Fibroblast of the aortic adventitia (primary cell): ENCODE measurements around the gene EXOSC2. TPM values are rescaled to one million over a fixed set of nuclear protein-coding genes. Genes with fewer than 3 reads are reported as not detected.

Experiments
- DNase-seq: peaks from one replicate; pipeline ENCODE4 v3.0.0-alpha.2; 2010; ENCODE audit warnings: low read depth
- H3K4me3 ChIP-seq: 2 replicates; pipeline ENCODE4 v1.5.1; 2011; ENCODE audit warnings: low read depth, mild to moderate bottlenecking, control low read depth, low read length, moderate library complexity
- total RNA-seq: library from RNA; depleted of rRNA; stranded (reverse); fragments of >200 nt; gene quantifications from 2 replicates; pipeline ENCODE4 v1.2.3, GENCODE V29; 2012; ENCODE audit warnings: low replicate concordance
- TF ChIP-seq, protein P1 (sequence below): IDR thresholded peaks from 2 replicates; pipeline ENCODE4 v1.5.1; 2011; ENCODE audit warnings: mild to moderate bottlenecking, low read length, control low read depth, inconsistent platforms; ENCODE audit not compliant: insufficient read depth

EXOSC2 gene
- total RNA-seq, 1 donor, result 31.5 TPM

DNA sequence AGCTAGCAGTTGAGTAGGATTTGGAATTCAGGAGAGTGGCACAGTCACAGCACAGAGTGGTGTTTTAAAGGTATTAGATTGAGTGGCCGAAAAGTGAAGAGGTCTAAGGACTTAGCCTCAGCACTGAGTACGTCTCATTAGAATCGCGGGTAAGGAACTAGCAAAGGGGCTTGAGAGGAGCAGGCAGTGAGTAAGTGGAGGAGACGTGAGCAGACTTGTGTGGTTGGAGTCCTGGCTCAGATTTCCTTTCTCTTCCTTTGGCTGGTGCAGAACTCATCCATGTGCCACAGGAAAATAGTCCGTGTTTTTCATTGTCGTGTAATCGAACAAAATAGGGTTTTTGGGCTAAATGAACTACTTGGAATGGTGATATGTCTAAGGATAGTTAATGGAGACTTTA, 3.4 kb downstream of the EXOSC2 start:
- no peak overlapping the region for H3K4me3 ChIP-seq
- TF ChIP-seq, protein P1, sequence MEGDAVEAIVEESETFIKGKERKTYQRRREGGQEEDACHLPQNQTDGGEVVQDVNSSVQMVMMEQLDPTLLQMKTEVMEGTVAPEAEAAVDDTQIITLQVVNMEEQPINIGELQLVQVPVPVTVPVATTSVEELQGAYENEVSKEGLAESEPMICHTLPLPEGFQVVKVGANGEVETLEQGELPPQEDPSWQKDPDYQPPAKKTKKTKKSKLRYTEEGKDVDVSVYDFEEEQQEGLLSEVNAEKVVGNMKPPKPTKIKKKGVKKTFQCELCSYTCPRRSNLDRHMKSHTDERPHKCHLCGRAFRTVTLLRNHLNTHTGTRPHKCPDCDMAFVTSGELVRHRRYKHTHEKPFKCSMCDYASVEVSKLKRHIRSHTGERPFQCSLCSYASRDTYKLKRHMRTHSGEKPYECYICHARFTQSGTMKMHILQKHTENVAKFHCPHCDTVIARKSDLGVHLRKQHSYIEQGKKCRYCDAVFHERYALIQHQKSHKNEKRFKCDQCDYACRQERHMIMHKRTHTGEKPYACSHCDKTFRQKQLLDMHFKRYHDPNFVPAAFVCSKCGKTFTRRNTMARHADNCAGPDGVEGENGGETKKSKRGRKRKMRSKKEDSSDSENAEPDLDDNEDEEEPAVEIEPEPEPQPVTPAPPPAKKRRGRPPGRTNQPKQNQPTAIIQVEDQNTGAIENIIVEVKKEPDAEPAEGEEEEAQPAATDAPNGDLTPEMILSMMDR, result no peak

DNA sequence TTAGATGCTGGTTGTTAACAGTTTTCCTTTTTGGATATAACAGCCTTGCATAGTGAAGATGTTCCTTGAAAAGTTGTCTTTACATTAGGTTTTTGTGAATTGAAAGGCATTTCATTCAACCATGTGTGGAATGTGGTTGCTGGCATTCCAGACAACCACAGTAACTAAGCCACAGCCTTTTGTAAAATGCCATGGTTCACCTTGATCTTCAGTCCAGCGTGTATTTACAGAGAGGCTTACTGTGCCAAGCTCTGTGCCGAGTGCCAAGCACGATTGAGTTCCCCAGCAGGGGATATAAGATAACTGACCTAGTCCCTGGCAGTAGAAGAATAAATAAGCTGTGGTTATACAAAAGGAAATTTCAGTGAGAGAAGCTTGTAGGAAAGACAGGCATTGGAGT, 4.9 kb downstream of the EXOSC2 start:
- DNase-seq, result peak; percentile 58
- TF ChIP-seq, protein P1, result no peak
- no peak overlapping the region for H3K4me3 ChIP-seq

More for the DNA sequence above, 3.4 kb downstream of the EXOSC2 start:
- DNase-seq, result no peak

DNA sequence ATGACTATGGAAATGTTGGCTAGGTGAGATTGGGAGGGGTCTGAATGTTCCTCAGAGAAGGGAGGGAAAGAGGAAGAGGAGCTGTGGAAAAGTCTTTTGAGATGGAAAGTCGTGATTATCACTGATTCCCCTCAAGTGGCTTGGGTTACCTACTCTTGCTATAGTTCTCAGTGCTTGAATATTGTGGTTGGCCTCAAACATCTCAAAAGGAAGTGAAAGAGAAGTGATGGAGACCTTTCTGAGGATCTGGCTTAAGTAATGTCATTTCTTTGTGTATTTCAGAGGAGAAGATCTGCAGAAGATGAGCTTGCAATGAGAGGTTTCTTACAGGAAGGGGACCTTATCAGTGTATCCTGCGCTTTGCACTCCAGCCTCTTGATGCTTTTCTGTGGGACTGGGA, 5.5 kb downstream of the EXOSC2 start:
- TF ChIP-seq, protein P1, result no peak
- H3K4me3 ChIP-seq, result no peak overlapping the region
- no peak for DNase-seq

DNA sequence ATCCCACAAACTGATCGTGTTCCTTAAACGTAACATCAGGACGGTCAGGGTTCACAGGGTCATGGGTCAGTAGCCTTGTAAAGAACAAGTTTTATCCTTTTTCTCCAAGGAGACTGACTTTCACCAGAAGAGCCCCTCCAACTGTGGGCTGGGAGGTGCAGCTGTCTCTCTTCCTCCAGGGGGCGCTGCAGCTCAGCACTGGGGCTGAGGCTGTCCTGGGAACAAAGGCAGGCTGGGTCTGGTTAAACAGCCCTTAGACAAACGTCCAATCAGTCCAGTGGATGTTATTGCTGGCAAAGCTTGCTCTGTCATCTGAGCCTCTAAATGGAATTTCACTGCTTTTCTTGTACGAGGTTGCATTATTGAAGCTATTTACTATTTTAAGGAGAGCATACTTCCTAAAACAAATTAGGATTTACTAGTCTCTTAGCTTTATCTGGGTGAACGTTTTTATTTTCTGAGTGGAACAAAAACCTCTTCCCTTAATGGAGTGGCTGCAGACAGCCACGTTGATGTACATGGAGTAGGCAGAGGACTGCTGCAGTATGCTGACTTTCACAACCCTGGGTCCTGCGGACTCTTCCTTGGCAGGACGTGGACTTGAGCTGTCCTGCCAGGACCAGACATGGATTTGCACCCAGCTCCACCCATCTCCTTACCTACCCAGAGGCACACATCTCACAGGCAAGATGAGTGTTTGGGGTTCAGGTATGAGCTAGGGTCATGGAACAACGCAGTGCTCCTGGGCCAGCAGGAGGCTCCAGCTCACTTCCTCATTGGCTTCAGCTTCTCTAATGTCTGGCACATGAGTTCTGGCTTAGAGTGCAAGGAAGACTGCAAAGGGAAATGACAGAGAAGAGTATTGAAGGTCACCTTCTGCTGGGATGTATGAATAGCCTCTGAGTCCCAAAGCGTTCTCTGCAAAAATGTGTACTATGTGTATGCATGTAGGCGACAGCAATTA, 7.8 kb downstream of the EXOSC2 start:
- no peak overlapping the region for H3K4me3 ChIP-seq
- peak; percentile 90 for DNase-seq
- TF ChIP-seq, protein P1, result peak; percentile 99

DNA sequence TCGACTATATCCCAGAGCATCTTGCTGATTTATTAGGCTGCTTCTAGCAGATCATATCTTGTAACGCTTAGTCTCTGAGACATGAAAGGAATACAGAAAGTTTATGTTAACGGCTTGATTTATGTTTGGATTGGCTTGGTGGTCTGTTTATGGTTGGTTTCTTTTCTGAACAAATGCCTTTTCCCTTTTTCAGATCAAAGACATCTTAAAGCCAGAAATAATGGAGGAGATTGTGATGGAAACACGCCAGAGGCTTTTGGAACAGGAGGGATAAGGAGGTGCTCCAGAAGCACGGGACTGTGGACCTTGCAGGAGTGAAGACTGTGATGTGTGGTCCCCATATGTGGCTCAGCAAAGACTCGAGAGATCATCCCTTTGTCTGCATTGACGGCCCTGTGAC, 9.9 kb downstream of the EXOSC2 start:
- H3K4me3 ChIP-seq, result no peak overlapping the region
- DNase-seq, result no peak
- TF ChIP-seq, protein P1, result no peak

DNA sequence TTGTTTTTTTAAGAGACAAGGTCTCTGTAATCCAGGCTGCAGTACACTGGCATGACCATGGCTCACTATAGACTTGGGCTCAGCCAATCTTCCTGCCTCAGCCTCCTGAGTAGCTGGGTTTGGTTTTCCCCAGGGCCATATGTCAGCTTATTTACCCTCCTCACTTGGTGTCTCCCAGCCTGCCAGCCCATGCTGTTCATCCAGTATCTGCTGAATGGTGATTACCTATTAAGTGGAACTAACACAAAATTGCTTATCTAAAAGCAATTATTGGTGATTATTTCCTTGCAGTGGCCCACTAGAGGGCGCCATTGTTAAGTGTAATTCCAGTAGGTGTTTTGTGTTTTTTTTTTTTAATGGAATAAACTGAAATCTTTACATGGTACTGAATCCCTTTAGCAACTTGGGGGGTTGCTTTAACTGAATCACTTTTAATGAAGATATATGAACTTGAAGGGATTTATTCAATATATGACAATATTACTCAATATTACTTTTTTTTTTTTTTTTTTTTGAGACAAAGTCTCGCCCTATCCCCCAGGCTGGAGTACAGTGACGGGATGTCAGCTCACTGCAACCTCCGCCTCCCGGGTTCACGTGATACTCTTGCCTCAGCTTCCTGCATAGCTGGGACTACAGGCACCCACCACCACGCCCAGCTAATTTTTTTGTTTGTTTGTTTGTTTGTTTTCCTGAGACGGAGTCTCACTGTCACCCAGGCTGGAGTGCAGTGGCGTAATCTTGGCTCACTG, 13.8 kb downstream of the EXOSC2 start:
- H3K4me3 ChIP-seq, result no peak overlapping the region
- DNase-seq, result peak; percentile 83
- TF ChIP-seq, protein P1, result peak; percentile 67
